Stimulated activated naive CD4-positive, alpha-beta T cell (primary cell): ENCODE data around the gene ADH1C.
"Not testable (repeated sequence)": the region's sequence is repeated elsewhere in the genome, so short reads cannot be mapped to it uniquely, and the experiment has no call there.

Experiments
- DNase-seq, 6 experiments: peaks; one replicate each; lab custom pipeline; 2025; lab: John Stamatoyannopoulos, UW

Gene ADH1C

DNA sequence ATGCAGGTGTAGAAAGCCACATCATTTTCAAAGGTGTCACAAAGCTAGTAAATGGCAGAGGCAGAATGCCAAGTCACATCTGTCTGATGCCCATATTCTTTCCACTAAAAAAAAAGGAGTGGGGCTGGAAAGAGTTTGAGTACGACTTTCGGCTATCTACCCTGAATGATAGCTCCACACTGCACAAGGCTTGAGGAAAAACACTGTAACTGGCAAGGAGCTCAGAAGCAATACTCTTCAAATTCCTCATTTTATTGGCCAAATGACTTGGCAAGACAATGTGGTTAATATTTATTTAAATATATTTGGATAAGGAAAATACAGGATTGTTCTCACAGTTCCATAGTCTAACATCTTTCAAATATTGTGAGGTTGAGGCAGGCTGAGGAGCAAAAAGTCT, 5.4 kb upstream of the ADH1C start:
- DNase-seq, result no peak

DNA sequence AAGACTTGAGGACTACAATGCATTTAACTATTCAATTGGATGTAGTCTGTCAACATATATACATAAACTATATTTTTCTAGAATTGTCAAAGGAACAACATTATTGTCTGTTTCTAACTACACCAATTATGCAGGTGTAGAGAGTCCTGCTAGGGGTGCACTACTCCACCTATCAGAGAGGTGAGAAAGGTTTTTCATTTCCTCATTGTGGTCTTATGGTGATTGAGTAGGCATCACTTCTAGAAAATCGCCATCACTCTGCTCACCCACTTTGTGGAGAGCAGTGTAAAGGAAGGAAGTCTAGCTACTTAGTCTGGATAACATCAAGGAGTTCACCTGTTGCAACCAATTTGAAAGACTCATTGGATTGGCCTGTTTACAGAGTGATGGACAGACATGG, 4.4 kb upstream of the ADH1C start:
- no peak for DNase-seq

DNA sequence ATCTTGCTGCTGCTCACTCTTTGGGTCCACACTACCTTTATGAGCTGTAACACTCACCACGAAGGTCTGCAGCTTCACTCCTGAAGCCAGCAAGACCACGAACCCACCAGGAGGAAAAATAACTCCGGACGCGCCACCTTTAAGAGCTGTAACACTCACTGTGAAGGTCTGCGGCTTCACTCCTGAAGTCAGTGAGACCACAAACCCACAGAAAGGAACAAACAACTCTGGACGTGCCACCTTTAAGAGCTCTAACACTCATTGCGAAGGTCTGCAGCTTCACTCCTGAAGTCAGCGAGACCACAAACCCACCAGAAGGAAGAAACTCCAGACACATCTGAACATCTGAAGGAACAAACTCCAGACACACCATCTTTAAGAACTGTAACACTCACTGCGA, 3.6 kb upstream of the ADH1C start:
- not testable (repeated sequence) for DNase-seq

DNA sequence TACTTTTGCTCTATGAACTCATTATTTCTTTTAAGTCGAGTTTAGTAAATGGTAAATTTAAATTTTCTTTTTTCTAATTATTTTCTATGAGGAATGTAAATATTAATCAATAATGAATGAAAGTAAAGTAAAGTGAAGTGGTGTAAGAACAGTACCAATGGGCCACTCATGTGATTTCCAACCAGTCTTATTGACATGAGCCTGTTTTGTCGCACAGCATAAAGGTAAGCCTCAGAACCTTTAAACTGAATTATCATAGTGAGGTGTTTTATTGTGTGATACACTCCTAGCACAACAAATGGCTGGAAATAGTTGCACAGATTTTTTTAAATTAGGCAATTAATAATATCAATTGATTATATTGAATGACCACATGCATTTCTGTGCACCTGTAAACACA, 1.1 kb downstream of the ADH1C start:
- no peak for DNase-seq

DNA sequence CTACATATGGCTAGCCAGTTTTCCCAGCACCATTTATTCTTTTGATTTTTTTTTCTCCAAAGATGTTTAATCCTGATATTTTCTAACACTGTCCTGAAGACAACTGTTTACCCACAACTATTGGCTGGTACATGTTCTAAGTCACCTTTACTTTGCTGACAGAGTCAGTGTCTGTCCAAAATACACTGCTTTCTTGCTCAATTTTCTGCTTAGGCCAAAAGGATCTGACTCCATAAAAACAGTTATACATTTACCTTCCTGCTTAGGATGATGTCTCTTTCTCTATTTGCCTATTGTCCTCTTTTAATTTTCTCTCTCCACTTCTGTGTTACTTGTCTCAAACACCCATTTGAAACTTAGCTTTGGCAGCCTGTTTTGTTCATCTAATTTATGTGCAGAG, 3.2 kb downstream of the ADH1C start:
- DNase-seq, result no peak

DNA sequence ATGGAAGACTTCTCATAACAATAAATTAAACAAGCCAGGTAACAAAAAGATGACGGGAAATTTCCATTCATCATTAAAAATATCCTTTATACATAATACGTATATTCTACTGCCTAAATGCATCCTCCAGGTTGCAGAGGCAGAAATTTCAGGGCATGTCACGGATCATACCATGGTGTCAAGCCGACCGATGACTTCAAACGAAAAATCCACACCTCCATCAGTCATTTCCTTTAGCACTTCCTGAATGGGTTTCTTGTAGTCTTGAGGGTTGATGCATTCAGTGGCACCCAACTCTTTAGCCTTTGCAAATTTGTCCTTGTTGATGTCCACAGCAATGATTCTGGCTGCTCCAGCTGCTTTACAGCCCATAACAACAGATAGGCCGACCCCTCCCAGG, 9.9 kb downstream of the ADH1C start:
- not testable (repeated sequence) for DNase-seq

DNA sequence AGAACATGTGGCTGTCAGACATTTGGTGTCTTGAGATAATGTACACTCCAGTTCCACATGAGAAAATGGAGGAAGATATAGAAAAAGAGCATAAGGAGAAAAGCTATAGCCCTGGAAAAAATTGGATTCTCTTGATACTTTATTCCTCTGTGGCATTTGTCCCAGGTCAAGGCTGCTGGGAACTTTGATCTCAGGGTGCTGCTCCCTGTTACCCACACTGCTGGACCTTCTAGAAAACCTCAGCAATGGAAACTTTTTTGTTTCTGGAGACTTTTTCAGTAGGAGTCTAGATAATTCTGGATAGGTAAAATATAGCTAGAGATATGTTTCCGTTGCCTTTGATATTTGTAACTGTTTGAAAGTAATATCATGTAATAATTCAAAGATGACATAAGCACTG, 11.1 kb downstream of the ADH1C start:
- DNase-seq, result no peak

DNA sequence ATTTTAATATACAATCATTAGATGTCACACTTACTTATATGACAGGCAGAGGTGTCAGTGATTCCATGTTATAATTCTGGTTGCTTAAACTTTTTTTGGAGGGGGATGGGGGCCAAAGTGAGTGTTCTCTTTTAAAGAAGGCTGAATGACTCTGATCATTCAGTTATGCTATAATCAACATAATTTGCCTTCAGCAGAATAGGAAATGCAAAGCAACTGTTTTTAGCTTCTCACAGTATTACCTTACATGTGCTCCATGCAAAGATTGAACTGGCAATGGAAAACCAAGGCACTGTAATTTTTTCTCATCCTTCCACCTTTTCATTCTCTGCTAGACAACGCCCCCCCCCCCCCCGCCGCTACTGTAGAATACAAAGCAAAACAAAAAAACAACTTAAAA, 13.4 kb downstream of the ADH1C start:
- no peak for DNase-seq

DNA sequence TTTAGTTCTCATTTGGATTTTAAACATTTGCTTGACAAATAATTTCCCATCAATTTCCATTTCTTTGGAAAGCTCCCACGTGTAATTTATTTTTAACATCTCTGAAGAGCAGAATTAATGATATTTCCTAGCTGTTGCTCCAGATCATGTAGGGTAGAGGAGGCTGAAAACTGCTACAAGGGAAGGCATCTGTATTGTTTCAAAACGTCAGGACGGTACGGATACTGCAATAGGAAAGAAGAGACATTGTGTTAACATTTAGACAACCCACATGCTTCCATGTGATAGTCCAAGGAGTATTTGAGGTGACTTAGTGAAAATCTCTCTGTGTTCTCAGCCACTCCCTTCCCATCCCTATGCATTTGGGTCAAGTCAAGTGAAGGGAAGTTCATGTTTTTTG, 16.0 kb downstream of the ADH1C start:
- DNase-seq, result no peak

DNA sequence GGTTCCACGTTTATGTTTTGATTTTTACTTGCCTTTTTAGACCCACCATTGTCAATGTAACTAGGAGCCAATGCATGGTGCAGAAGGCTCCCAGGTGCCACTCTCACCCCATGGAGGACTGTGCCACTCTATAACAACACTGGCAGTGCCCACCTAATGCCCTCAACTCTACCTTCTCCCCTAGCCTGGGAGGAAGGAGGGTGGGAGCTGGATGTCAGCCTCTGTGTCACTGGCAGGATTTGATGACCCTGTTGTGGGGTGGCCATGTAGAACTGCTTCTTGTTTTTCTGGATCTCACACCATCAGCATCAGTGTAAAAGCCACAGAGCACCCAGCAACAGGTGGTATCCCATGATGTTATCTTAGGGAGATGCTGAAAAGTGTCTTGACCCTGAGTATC, 17.7 kb downstream of the ADH1C start:
- no peak for DNase-seq

DNA sequence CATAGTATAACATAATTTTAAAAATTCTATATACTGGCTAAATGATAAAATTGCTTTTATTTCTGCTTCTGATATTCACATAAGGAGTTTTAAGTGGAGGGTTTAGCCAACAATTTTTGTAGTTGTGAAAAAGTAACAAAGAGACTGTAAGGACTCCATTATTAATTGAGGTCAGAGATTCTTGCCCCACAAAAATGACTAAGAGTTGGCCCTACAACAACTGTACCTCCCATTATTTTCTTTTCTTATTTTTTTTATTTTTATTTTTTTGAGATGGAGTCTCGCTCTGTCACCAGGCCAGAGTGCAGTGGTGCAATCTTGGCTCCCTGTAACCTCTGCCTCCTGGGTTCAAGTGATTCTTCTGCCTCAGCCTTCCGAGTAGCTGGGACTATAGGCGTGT, 21.9 kb downstream of the ADH1C start:
- no peak for DNase-seq

DNA sequence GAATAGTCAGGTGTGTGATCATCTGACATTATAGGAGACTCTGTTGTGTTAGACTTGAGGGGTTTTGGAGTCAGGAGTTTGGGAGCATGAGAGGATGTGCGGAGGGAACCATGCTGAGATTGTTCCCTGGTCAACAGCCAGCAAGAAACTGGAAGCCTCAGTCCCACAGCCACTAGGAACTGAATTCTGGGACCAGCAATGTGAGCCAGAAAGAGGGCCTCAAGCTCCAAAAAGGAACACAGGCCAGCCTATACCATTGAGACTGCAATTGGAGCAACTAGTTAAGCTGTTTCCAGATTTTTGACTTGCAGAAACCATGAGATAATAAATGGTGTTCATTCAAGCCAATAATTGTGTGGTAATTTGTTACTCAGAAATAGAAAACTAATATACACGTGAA, 22.7 kb downstream of the ADH1C start:
- DNase-seq, result no peak

DNA sequence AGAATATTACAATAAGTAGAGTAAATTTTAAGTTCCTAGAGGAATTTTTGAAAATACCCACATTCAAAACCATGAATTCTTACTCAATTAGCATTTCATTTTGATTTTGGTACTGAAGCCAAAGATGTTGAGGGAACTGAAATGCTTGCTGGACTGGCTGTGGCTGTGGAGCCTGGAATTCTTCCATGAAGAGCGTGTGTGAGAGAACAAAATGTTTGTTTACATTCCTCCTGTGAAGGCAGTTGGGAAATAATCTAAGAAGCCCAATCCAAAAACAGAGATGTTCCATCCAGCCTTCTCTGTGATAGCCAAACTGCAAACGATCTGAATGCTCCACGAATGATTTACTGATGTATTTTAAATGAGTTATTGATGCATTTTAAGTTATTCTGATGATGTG, 27.6 kb downstream of the ADH1C start:
- DNase-seq, result no peak

DNA sequence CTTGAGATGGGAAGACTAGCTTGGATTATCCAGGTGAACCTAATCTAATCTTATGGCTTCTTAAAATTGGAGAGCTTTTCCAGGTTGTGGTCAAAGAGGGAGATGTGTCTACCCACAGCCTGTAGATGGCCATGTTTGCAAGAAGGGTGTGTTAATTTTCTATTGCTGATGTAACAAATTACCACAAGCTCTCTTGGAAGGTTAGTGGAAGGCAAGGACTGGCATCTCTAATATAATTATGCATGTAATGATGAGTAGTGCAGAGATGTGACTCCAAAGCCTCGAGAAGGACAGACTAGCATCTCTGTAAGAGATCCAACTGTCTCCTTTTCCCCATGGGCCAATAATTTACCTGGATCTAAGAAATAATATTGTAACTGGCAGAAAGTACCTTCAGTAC, 28.2 kb downstream of the ADH1C start:
- no peak for DNase-seq

DNA sequence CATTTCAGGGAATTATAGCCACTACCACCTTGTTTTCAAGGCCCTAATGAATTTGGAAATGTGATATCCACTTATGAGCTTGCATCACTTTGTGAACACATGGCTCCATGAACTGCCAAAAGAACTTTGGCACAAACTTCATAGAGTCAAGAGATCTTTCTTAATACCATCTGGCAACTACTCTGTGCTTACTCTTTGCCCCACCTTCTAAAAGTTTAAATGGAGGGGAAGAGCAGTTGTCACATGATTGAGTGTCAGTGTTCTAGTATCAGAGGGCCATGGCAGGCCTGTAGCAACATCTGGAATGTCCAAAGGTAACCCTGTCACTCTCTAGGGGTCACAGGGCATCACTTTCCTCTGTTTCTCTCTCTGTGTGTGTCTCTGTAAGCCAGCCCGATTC, 28.8 kb downstream of the ADH1C start:
- DNase-seq, result no peak

DNA sequence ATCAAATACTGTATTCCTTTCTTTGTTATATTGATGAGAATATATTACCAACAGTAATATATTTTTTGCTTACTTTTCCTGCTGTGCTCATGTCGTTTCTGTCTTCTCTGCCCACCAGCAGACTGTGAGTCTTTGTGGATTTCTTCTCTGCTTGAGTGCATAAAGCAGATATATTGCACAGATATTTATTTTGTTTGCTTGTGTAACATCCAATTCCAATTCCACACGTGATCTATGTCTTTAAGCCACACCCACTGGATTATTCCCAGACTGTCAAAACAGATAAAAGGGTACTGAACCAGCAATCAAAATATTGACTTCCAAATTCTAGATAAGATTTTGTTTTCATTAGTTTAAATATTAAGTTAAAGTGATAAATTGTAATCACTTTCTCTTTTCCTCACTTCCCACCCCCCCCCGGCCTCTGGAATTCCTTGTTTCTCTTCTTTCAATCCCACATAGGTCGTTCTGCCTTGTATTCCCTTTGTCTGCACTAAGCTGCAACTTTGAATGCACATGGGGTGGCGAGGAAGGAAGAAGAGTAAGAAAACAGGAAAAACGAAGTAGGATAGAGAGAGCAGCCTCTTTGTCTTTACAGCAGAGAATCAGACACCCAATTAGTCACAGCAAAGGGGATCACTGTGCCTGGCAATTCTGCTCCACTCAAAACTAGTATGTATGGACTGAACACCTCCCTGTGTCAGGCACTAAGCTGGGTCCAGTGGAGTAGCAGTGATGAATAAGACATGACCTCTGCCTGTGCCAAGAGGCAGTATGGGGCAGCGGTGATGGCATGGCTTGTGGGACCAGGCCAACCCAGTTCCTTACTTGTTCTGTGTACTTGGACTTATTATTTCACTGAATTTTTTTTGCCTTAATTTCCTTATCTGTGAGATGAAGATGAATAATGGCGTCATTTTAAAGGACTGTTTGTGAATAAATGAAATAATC, 31.0 kb downstream of the ADH1C start, which contains the start of gene ADH1B:
TSS of gene ADH1B (minus strand) at position 161 of the 951 bp plus-strand sequence. CDS start at position 91, 70 bp downstream.
- no peak for DNase-seq

DNA sequence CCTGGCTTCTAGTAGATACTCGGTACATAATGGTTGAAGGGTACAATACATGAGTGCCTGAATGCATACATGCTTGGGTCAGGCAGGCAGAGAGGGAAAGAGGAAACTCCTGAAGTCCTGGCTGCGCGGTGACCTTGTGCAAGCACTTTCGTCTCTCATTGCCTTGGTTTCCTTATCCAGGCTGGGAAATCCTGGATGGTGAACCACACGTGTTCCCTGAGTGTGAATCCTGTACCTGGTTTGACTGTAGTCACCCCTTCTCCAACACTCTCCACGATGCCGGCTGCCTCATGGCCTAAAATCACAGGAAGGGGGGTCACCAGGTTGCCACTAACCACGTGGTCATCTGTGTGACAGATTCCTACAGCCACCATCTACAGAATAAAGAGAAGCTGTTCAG, 34.7 kb downstream of the ADH1C start:
- DNase-seq, result not testable (repeated sequence)

DNA sequence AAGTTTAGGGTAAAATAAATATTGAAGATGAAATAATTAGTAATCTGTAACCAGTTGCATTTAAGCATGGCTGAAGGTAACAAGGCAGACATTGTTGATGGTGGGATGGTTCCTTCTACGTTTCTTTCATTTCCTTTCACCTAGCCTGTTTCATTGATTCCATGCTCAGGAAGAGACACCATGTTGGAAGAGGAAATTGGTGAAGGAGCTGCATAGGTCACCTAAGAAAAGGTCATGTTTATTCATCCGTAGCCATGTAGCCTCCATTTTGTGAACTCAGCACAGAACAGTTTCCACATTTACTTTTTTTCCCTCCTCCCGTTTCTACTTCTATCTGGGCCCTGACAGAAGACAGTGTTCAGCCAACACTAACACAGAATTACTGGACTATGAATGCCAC, 35.2 kb downstream of the ADH1C start:
- DNase-seq, result no peak

DNA sequence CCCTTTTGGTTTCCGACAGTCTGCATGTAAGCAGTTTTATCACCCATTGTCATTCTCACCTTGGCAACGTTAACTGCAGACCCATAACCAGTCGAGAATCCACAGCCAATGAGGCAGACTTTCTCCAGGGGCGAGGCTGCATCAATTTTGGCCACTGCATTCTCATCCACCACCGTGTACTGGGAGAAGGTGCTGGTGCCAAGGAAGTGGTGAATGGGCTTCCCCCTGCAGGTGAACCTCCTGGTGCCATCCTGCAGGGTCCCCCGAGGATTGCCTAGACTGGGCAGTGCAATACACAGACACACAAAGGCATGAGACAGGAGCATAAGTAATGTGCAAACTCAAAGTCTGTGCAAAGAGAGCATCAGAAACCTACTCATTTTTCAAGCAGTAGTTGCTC, 36.7 kb downstream of the ADH1C start:
- DNase-seq, result no peak

DNA sequence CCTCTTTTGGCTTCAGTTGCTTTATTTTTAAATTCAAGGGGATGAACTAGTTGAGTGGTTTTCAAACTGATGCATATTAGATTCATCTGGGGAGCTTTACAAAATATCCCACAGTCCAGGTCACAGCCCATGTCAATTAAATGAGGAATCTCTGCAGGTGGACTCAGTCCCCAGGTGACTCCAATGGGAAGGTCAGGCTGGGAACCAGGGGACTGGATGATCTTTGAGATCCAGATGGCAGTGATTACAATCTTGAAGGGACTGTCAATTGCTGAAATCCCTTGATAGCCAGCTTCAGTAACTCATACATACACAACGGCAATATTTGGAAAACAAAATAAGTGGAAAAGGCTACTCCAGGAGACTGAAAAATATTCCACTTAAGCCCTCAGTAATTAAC, 38.3 kb downstream of the ADH1C start:
- no peak for DNase-seq

DNA sequence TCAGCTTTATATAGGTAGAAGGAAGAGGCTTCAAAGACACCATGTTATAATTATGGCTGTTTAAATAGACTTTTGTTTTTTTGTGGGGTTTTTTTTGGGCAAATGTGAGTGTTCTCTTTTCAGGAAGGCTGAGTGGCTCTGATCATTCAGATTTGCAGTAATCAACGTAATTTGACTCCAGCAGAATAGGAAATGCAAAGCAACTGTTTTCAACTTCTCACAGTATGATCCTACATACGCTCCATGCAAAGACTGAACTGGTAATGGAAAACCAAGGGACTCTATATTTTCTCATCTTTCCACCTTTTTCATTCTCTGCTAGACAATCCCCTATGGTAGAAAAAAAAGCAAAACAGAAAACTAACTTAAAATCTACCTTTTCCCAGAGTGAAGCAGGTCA, 42.2 kb downstream of the ADH1C start:
- no peak for DNase-seq

DNA sequence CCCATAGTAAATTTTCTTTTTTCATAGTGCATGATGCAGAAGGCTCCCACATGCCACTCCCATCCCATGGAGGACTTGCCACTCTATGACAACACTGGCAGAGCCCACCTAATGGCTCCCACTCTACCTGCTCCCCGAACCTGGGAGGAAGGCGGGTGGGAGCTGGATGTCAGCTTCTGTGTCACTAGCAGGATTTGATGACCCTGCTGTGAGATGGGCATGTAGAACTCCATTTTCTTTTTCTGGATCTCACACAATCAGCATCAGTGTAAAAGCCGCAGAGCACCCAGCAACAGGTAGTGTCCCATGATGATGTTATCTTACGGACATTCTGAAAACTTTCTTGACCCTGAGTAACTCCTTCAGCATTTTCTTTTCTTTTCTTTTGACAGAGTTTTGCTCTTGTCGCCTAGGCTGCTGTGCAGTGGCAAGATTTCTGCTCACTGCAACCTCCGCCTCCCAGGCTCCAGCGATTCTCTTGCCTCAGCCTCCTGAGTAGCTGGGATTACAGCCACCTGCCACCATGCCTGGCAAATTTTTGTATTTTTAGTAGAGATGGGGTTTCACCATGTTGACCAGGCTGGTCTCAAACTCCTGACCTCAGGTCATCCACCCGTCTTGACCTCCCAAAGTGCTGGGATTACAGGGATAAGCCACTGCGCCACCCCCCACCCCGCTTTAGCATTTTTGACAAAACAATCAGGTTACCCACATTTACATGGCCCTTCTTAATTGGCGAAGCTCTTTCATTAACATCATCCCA, 46.7 kb downstream of the ADH1C start:
- no peak for DNase-seq
